ENCODE data around the gene ANKMY1. TPM values are rescaled to one million over a fixed set of nuclear protein-coding genes. Genes with fewer than 3 reads are reported as not detected.

Gene ANKMY1
- total RNA-seq, 4 donors from 2014 or later = 13.3 to 40.8 (median 22.0) TPM

DNA sequence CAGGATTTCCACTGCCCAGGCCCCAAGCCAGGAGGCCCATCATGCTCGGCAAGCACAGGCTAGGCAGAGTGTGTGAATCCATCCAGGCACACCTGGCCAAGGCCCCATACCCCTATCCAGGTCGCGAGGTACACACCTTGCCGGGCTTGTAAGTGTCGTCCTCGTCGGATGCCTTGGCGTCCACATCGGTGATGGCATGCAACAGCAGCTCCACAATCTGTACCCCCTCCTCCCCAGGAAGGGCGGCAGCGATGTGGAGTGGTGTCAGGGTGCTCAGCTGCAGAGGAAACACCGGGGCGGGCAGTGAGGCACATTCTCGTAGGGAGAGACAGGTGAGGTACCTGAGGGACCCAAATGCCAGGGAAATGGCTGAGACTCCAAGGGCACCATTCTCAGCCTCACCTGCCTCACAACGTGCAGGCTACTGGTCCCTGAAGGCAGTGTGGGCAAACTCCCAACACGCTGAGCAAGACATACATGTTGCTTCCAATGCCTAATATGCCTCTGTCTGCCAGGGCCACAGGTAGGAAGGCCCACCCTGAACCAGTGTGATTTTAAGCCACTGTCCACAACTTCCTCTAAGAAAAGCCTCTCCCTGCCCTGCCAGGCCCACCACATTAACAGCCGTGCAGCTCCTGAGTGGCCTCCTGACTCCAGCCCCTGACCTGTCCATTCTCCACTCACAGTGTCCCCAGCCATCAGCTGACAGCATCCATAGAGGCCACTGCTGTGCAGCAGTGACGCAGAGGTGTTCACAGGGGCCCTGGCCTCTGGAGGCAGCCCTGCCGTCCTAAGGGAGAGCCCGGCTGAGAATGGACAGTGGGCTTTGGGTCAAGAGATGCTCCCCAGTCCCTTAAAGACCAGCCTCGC lies 44.9 kb downstream of the ANKMY1 start:
- H3K27ac ChIP-seq = no peak overlapping the region
- no peak for TF ChIP-seq CTCF (IDR thresholded peaks at IDR 0.05)
- no peak for TF ChIP-seq POLR2A (IDR thresholded peaks at IDR 0.05)
- no peaks in the 10 kb centered on the region for H3K36me3 ChIP-seq
- H3K27me3 ChIP-seq = no peaks in the 10 kb centered on the region
- intact Hi-C loops (cut with DNase I; ENCODE audit: low total_unique reads) = no loop called here
- no peaks in the 10 kb centered on the region for H3K4me1 ChIP-seq
- no peak overlapping the region for H3K4me3 ChIP-seq
- DNase-seq = no peak
- H3K9me3 ChIP-seq = no peaks in the 10 kb centered on the region

DNA sequence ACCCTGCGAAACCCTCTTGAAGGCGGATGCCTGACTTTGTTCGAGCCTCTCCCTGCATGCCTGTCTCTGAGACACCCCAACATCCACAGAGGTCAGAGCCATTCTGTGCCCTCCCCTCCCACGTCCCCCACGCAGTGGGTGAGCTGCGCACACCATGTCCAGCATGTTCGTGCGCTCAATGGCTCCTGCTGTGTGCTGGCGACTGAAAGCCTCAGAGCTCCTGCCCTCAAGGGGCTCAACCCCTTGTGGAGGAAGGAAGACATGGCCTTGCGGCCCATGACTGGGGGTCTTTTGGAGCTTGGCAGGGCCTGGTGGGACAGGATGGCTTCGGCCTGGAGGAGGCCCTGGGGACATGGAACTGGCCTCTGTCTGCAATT lies 45.7 kb downstream of the ANKMY1 start:
- H3K9me3 ChIP-seq = no peaks in the 10 kb centered on the region
- intact Hi-C loops (cut with DNase I; ENCODE audit: low total_unique reads) = no loop called here
- no peaks in the 10 kb centered on the region for H3K27me3 ChIP-seq
- H3K4me3 ChIP-seq = no peak overlapping the region
- no peak overlapping the region for H3K27ac ChIP-seq
- no peak for TF ChIP-seq POLR2A (IDR thresholded peaks at IDR 0.05)
- no peak for TF ChIP-seq CTCF (IDR thresholded peaks at IDR 0.05)
- no peaks in the 10 kb centered on the region for H3K36me3 ChIP-seq
- no peak for DNase-seq
- H3K4me1 ChIP-seq = no peaks in the 10 kb centered on the region

DNA sequence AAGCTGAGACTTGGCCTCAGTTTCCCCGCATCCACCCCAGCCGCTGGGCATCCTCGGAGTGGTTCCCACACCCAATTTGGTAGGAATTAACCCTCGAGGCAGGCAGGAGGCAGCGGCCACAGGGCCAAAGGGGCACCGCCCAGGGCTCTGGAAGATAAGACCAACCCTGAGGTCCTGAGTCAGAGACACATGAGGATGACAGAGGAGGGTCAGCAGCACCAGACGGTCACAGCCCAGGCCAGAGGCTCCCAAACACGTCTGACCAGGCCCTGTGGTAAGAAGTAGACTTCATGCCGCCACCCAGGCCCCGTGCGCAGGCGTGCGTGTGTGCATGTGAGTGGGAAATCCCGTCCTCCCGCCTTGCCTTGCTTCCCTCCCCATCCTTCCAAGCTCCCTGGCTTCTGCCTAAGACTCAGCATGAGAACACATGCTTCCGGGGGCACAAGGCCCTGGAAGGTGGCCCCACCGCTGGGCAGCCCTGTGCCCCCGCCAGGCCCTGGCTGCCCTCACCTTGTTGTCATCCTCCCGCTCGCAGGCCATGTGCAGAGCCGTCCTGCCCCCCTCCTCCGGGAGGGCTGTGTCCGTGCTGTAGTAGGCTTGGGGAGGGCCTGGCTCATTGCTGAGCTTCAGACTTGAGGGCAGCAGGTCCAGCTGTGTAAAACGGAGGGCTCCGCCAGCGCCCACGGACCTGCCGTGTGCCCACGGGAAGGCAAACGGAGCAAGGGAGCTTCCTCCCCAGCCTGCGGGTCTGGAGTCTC lies 46.3 kb downstream of the ANKMY1 start:
- Histone ChIP-seq H3K36me3 (no peaks in the 10 kb centered on the region), H3K4me3 (no peak overlapping the region), H3K4me1 (no peaks in the 10 kb centered on the region)

GRCh38 chr2:240510513-240511210 lies 47.1 kb downstream of the ANKMY1 start:
- Histone ChIP-seq H3K4me3 (no peak overlapping the region), H3K27me3 (no peaks in the 10 kb centered on the region), H3K36me3 (no peaks in the 10 kb centered on the region), H3K4me1 (no peaks in the 10 kb centered on the region), H3K27ac (no peak overlapping the region), H3K9me3 (no peaks in the 10 kb centered on the region)
- TF ChIP-seq POLR2A (IDR thresholded peaks at IDR 0.05) (no peak), CTCF (IDR thresholded peaks at IDR 0.05) (no peak)
- intact Hi-C loops (cut with DNase I; ENCODE audit: low total_unique reads) = no loop called here
- no peak for DNase-seq

More for the DNA sequence above, 46.3 kb downstream of the ANKMY1 start:
- DNase-seq = no peak
- no peak overlapping the region for H3K27ac ChIP-seq
- TF ChIP-seq CTCF (IDR thresholded peaks at IDR 0.05) (no peak), POLR2A (IDR thresholded peaks at IDR 0.05) (no peak)
- intact Hi-C loops (cut with DNase I; ENCODE audit: low total_unique reads) = no loop called here
- H3K9me3 ChIP-seq = no peaks in the 10 kb centered on the region
- no peaks in the 10 kb centered on the region for H3K27me3 ChIP-seq
